GM12878 (cell line): ENCODE results near the gene STARD8. TPM values are rescaled to one million over a fixed set of nuclear protein-coding genes. Genes with fewer than 3 reads are reported as not detected.

Experiments
- ATAC-seq: fragments of 200-7000 bp; cut with Tn5 transposase; 3 replicates; pipeline ENCODE4 v1.9.1; 2020; ENCODE audit warnings: mild to moderate bottlenecking, moderate library complexity
- BruUV-seq: library from RNA; stranded (reverse); fragments of 400-500 nt; replicated peaks from 2 replicates; lab custom pipeline; 2021; lab: Mats Ljungman, UMichigan
- CTCF ChIA-PET: fragments of 300-600 bp; sonication (Branson Sonifier 250); formaldehyde crosslinking; extraction: SDS; loops from one replicate; lab custom pipeline; 2021; ENCODE audit warnings: inconsistent platforms; lab: Yijun Ruan, JAX
- POLR2A ChIA-PET: fragments of 350-600 bp; formaldehyde crosslinking; extraction: SDS; loops from one replicate; lab custom pipeline; 2021; ENCODE audit warnings: inconsistent platforms; lab: Charles Lee
- RAD21 ChIA-PET: fragments of 300-600 bp; sonication (Branson Sonifier 250); formaldehyde crosslinking; loops from one replicate; lab custom pipeline; 2023; ENCODE audit warnings: antibody characterized with exemption; ENCODE audit not compliant: unreplicated experiment; lab: Charles Lee
- SMC1A ChIA-PET: fragments of 300-600 bp; sonication (Branson Sonifier 250); formaldehyde crosslinking; loops from one replicate; lab custom pipeline; 2023; ENCODE audit not compliant: unreplicated experiment, uncharacterized antibody; lab: Charles Lee
- DNase-seq: peaks from one replicate; pipeline ENCODE4 v3.0.0-alpha.2; 2011; ENCODE audit warnings: low read depth, low spot score
- FAIRE-seq: peaks from 3 replicates; lab custom pipeline; 2011; peaks lifted over from hg19 to GRCh38; lab: Jason Lieb, UNC
- H2AFZ ChIP-seq: 2 replicates; pipeline ENCODE4 v1.6.0; 2011; ENCODE audit warnings: low read depth, low read length, control low read depth; ENCODE audit not compliant: control insufficient read depth
- H3K27ac ChIP-seq: 2 replicates; pipeline ENCODE4 v1.5.1; 2011; ENCODE audit warnings: control low read depth; ENCODE audit not compliant: control insufficient read depth, insufficient read depth
- H3K27me3 ChIP-seq, 2 experiments: replicated peaks in 1 of 2; 2 replicates each; pipeline versions ENCODE4 v1.6.0 to v1.6.1; 2011; ENCODE audit warnings: low read length in 1 of 2; ENCODE audit not compliant: control insufficient read depth in 2 of 2, insufficient read depth in 2 of 2
- H3K36me3 ChIP-seq, 2 experiments: 2 replicates each; pipeline ENCODE4 v1.5.1; 2011; ENCODE audit warnings: low read length in 1 of 2; ENCODE audit not compliant: control insufficient read depth in 2 of 2, insufficient read depth in 2 of 2
- H3K4me1 ChIP-seq: 2 replicates; pipeline ENCODE4 v1.6.1; 2011; ENCODE audit warnings: mild to moderate bottlenecking, low read length, moderate library complexity, mixed read lengths; ENCODE audit not compliant: control insufficient read depth, insufficient read depth
- H3K4me2 ChIP-seq: 2 replicates; pipeline ENCODE4 v1.6.0; 2011; ENCODE audit warnings: control low read depth; ENCODE audit not compliant: control insufficient read depth, insufficient read depth
- H3K4me3 ChIP-seq: fragments of 200-600 bp; sonication (generic); 2 replicates; pipeline ENCODE4 v1.5.1; 2016
- H3K79me2 ChIP-seq: 2 replicates; pipeline ENCODE4 v1.6.0; 2011; ENCODE audit warnings: low read length; ENCODE audit not compliant: control insufficient read depth, insufficient read depth
- H3K9ac ChIP-seq: 2 replicates; pipeline ENCODE4 v1.8.0; 2011; ENCODE audit warnings: low read length, control low read depth, mixed read lengths; ENCODE audit not compliant: control insufficient read depth, insufficient read depth
- H3K9me3 ChIP-seq: replicated peaks from 3 replicates; pipeline ENCODE4 v1.5.1; 2011; ENCODE audit warnings: mild to moderate bottlenecking, low read length; ENCODE audit not compliant: control insufficient read depth, insufficient read depth
- H4K20me1 ChIP-seq: 2 replicates; pipeline ENCODE4 v1.6.0; 2011; ENCODE audit not compliant: control insufficient read depth, insufficient read depth
- ATF7 ChIP-seq: fragments of 450-650 bp; IDR thresholded peaks from 2 replicates; pipeline ENCODE4 v1.6.1; 2016; ENCODE audit warnings: low read depth, mild to moderate bottlenecking
- CBX5 ChIP-seq: sonication (generic); IDR thresholded peaks from 2 replicates; pipeline ENCODE4 v1.6.1; 2016; ENCODE audit warnings: low read depth, moderate library complexity, mild to moderate bottlenecking, inconsistent platforms
- E2F8 ChIP-seq: fragments of 450-650 bp; IDR thresholded peaks from 2 replicates; pipeline ENCODE4 v1.6.1; 2018; ENCODE audit warnings: mild to moderate bottlenecking, low read depth, moderate library complexity; ENCODE audit not compliant: partially characterized antibody
- EZH2 ChIP-seq: IDR thresholded peaks from 2 replicates; pipeline ENCODE4 v1.6.1; 2012; ENCODE audit warnings: low read depth, mild to moderate bottlenecking, control low read depth, inconsistent platforms, low read length, borderline replicate concordance; ENCODE audit not compliant: control insufficient read depth
- NKRF ChIP-seq: fragments of 450-650 bp; conservative IDR thresholded peaks from 2 replicates; pipeline ENCODE4 v1.6.1; 2017; ENCODE audit warnings: mild to moderate bottlenecking, moderate library complexity
- SRF ChIP-seq, 2 experiments: IDR thresholded peaks; 2 replicates each; pipeline ENCODE4 v1.6.1; 2011; ENCODE audit warnings: low read depth in 2 of 2, low read length in 2 of 2, mild to moderate bottlenecking in 1 of 2, moderate library complexity in 1 of 2
- TCF12 ChIP-seq: IDR thresholded peaks from 2 replicates; pipeline ENCODE4 v1.6.1; 2011; ENCODE audit warnings: low read depth, mild to moderate bottlenecking, low read length
- YY1 ChIP-seq: IDR thresholded peaks from 2 replicates; pipeline ENCODE4 v1.6.1; 2011; ENCODE audit warnings: low read depth, mild to moderate bottlenecking, low read length
- WGBS: methylation state at CpG from one replicate; pipeline ENCODE4 v1.1.6; 2016; ENCODE audit warnings: low lambda C conversion rate; ENCODE audit not compliant: insufficient replicate concordance, insufficient coverage; ENCODE audit errors: missing lambda C conversion rate; 5-methylcytosine and 5-hydroxymethylcytosine counted together
- in situ Hi-C: fragments of 300-500 bp; cut with MboI; formaldehyde crosslinking; loops from 9 replicates; pipeline ENCODE4 v1.14.3; 2018; ENCODE audit warnings: mixed read lengths
- intact Hi-C: fragments of 100-400 bp; cut with micrococcal nuclease; formaldehyde crosslinking; loops from one replicate; pipeline ENCODE4 v1.14.2; 2022; ENCODE audit not compliant: unreplicated experiment
- polyA plus RNA-seq, 11 experiments: library from polyadenylated mRNA; depleted of rRNA in 4 of 11; unstranded in 6 of 11; stranded (reverse) in 5 of 11; fragments of >200 nt; fragmentation: Nextera tagmentation in 4 of 11; fragmentation: Illumina TruSeq in 1 of 11; extraction: Ambion mirVana in 4 of 11; extraction: Trizol in 1 of 11; gene quantifications; 1 replicate in 1 of 11; 2 replicates in 10 of 11; pipeline versions ENCODE4 v1.2.1 to v1.2.3, GENCODE V29; 2011 to 2016; ENCODE audit warnings: inconsistent platforms in 2 of 11, missing spikeins in 2 of 11, low read depth in 1 of 11
- total RNA-seq, 4 experiments: library from RNA; depleted of rRNA in 3 of 4; stranded (reverse); fragments of >200 nt in 3 of 4; fragmentation: Illumina TruSeq in 1 of 4; extraction: Trizol in 1 of 4; gene quantifications; 2 replicates each; pipeline versions ENCODE4 v1.2.1 to v1.2.3, GENCODE V29; 2013 to 2021

The STARD8 gene
- total and polyA plus RNA-seq, 10 of the 15 experiments (the other 5 are each of a cell fraction or from before 2014, with no cell fraction given) = 0.03 to 0.14 (median 0.07) TPM; not detected in 6

- no peak for TF ChIP-seq NKRF
- TF ChIP-seq E2F8 = no peak
Observed at GRCh38 chrX:68697036-68697435, 49.6 kb downstream of the STARD8 start (continued).

GRCh38 chrX:68697465-68698125, 50.1 kb downstream of the STARD8 start:
- Histone ChIP-seq H3K4me1 (no peaks in the 10 kb centered on the region), H3K27ac (no peak overlapping the region), H3K4me2 (no peak overlapping the region), H3K4me3 (no peak overlapping the region), H3K9ac (no peak overlapping the region), H2AFZ (no peak overlapping the region), H3K9me3 (no peaks in the 10 kb centered on the region), H3K36me3 (no peaks in the 10 kb centered on the region), H4K20me1 (no peaks in the 10 kb centered on the region), H3K79me2 (no peaks in the 10 kb centered on the region), H3K27me3 (no peaks in the 10 kb centered on the region)
- no peak for TF ChIP-seq ATF7
- TF ChIP-seq EZH2 = no peak
- TF ChIP-seq SRF (IDR thresholded peaks at IDR 0.05; ENCODE audit: low read depth in 2 of 2, low read length in 2 of 2) = no peak
- TF ChIP-seq CBX5 = no peak
- TF ChIP-seq TCF12 = no peak
- no peak for TF ChIP-seq YY1
- RAD21 ChIA-PET = no interaction called here
- SMC1A ChIA-PET = interaction anchor here (0.5 kb wide), 1 partner anchor 180 kb away, joined by 3 read pairs; no protein-coding TSS in a partner anchor
- POLR2A ChIA-PET = no interaction called here
- ATAC-seq (no peak), FAIRE-seq (no peak), DNase-seq (no peak)
- intact Hi-C loops = no loop called here
- CTCF ChIA-PET = no interaction called here
- no TSS peak for BruUV-seq
- in situ Hi-C loops = no loop called here
- 5% methylated on average over 6 of the region's 6 CpGs for WGBS
